Spinal cord (tissue), 10 donors: ENCODE measurements around the gene WWTR1. TPM values are rescaled to one million over a fixed set of nuclear protein-coding genes. Genes with fewer than 3 reads are reported as not detected.
A peak's percentile ranks its signal among the peaks of the same experiment; 100 is the strongest.

Source experiments
- DNase-seq, 6 donors: peaks; one replicate each; pipeline versions ENCODE4 v3.0.0 to v3.0.0-alpha.2; 2013 to 2015; ENCODE audit warnings: low spot score in 6 of 6, low read depth in 4 of 6
- H3K27ac ChIP-seq: one replicate; pipeline ENCODE4 v1.5.1; 2013; ENCODE audit warnings: low read depth, low read length, control low read depth
- H3K27me3 ChIP-seq: one replicate; pipeline ENCODE4 v1.6.1; 2013; ENCODE audit warnings: low read length; ENCODE audit not compliant: control insufficient read depth, insufficient read depth
- H3K36me3 ChIP-seq: one replicate; pipeline ENCODE4 v1.6.1; 2013; ENCODE audit warnings: low read length; ENCODE audit not compliant: control insufficient read depth, insufficient read depth
- H3K4me1 ChIP-seq: one replicate; pipeline ENCODE4 v1.6.1; 2013; ENCODE audit warnings: low read length; ENCODE audit not compliant: control insufficient read depth, insufficient read depth
- H3K4me3 ChIP-seq: one replicate; pipeline ENCODE4 v1.5.1; 2013; ENCODE audit warnings: low read depth, low read length, control low read depth
- H3K9me3 ChIP-seq: one replicate; pipeline ENCODE4 v1.6.1; 2013; ENCODE audit warnings: low read length; ENCODE audit not compliant: control insufficient read depth, insufficient read depth
- WGBS: methylation state at CpG from one replicate; pipeline ENCODE4 v1.1.5; 2013; ENCODE audit warnings: missing lambda C conversion rate; ENCODE audit not compliant: insufficient coverage; 5-methylcytosine and 5-hydroxymethylcytosine counted together
- polyA plus RNA-seq, 2 donors: library from polyadenylated mRNA; unstranded; fragments of 120-200 nt; gene quantifications; one replicate each; pipeline ENCODE4 v1.2.1, GENCODE V29; 2013; ENCODE audit not compliant: insufficient read length in 2 of 2
- total RNA-seq, 2 donors: library from RNA; depleted of rRNA in 1 of 2; stranded (reverse); fragments of 120-200 nt in 1 of 2; fragments of >200 nt in 1 of 2; gene quantifications; one replicate each; pipeline versions ENCODE4 v1.2.3 to v1.2.4, GENCODE V29; 2013 to 2014
- donor health status: healthy.

Gene WWTR1
- total and polyA plus RNA-seq, 4 donors = 41.7 to 58.8 (median 44.1) TPM

DNA sequence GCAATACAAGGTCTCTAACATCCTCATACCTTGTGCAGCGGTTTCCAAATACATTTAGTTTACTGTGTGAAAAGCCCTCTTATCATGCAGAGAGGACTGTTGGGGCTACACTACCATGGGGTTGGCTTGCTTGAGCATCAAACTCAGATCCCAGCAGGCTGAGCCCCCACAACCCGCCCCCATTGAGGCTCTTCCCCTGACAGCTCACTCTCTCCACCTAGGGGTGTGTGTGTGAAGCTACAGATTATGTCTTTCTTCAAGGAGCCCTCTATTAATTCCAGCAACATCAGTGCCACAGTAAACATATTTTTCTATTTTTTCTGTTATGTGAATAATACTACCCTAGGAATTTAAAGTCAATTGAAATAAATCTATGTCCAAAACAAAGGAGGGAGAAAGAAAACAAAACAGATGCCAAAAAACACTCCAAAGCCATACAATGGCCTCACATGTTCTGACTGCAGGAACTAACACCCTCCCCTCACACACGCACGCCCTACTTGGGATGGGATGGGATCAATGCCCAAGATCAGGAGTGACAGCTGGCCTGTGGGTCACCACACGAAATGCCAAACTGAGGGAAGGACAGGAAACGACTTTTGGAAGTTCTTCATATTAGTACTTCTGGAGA lies 168.7 kb downstream of the WWTR1 start:
- Histone ChIP-seq H3K27me3 (no peaks in the 10 kb centered on the region), H3K27ac (no peak overlapping the region), H3K4me1 (no peaks in the 10 kb centered on the region), H3K36me3 (no peaks in the 10 kb centered on the region), H3K4me3 (no peak overlapping the region), H3K9me3 (no peaks in the 10 kb centered on the region)
- DNase-seq = no peak
- WGBS = 44% methylated on average over 3 of the region's 6 CpGs

DNA sequence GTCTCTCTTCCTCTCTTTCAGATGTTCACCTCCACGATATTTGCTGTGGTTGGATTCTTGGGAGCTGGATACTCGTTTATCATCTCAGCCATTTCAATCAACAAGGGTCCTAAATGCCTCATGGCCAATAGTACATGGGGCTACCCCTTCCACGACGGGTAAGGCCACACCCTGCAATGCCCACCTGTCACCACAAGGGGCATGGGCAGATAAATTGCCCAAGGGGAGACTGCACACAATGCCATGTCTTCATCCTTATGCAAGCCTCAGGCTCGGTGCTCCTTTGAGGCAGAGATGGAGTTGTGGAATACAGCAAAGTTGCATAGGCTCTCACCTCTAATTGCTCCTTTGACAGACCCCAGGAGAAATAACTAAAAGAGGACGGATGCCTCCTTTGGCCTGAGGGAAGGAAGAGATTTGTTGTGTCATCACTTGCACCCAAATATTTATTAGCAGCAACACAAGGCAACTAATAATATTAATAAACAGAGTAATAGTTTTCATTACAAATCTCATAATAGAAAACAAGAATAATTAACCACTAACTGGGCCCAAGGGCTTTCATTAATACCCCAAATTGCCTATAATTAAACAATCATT lies 170.1 kb downstream of the WWTR1 start:
- Histone ChIP-seq H3K36me3 (no peaks in the 10 kb centered on the region), H3K9me3 (no peaks in the 10 kb centered on the region), H3K4me3 (no peak overlapping the region), H3K27me3 (no peaks in the 10 kb centered on the region), H3K27ac (no peak overlapping the region), H3K4me1 (no peaks in the 10 kb centered on the region)
- peak in 1 of 6 donors; percentile 51 for DNase-seq
- 40% methylated on average over 2 of the region's 6 CpGs for WGBS

DNA sequence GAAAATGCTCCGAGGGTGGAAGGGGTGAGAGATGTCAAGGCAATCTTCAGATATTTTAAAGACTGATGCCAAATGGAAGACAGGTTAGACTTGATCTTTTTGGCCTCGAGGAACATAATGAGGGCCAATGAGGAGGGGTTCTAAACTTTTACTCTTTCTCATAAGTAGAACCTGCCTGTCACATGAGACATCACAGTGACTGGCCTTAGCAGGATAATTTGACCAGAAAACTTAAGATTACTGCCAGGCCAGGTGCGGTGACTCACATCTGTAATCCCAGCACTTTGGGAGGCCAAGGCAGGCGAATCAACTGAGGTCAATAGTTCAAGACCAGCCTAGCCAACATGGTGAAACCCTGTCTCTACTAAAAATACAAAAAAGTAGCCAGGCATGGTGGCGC lies 171.1 kb downstream of the WWTR1 start:
- Histone ChIP-seq H3K9me3 (no peaks in the 10 kb centered on the region), H3K27me3 (no peaks in the 10 kb centered on the region), H3K27ac (no peak overlapping the region), H3K36me3 (no peaks in the 10 kb centered on the region), H3K4me3 (no peak overlapping the region), H3K4me1 (no peaks in the 10 kb centered on the region)
- no peak for DNase-seq
- 91% methylated on average over 3 of the region's 5 CpGs for WGBS

DNA sequence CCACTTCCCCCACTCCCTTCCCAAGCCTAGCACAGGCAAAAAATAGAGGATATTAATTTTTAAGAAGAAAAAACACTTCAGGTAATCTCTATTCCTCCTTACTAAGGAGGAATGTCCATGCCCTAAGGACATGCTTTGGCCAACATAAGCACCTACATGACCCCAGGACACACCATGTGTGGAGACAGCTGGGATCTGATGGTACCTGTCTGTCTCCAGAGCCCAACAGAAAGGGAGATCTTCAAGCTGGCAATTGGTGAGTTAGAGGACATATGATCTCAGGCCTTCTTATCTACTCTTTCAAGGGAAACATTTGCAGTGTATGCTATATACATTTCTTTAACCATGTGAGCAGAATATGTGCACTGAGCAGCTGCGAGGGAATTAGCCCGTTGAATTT lies 176.3 kb downstream of the WWTR1 start:
- no peak overlapping the region for H3K4me3 ChIP-seq
- no CpG with 5 or more reads among the region's 2 CpGs for WGBS
- DNase-seq = no peak
- no peaks in the 10 kb centered on the region for H3K27me3 ChIP-seq
- no peaks in the 10 kb centered on the region for H3K9me3 ChIP-seq
- no peaks in the 10 kb centered on the region for H3K36me3 ChIP-seq
- H3K4me1 ChIP-seq = peaks cover 3% of the 10 kb centered on the region
- H3K27ac ChIP-seq = no peak overlapping the region

DNA sequence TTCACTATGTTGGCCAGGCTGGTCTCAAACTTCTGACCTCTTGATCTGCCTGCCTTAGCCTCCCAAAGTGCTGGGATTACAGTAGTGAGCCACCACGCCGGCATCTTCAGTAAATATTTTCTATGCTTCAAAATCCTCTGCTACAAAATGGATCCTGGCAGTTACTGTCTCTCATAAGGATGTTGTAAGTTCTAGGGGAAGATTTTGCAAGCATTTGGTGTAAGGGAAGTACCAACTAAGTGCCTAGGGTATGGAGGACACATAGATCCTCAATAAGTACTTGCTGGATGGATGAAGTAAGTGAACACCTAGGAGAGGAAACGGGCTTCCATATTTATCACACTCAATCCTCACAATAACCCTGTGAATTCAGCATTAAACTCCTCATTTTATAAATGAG lies 176.8 kb downstream of the WWTR1 start:
- WGBS = no CpG with 5 or more reads among the region's 3 CpGs

DNA sequence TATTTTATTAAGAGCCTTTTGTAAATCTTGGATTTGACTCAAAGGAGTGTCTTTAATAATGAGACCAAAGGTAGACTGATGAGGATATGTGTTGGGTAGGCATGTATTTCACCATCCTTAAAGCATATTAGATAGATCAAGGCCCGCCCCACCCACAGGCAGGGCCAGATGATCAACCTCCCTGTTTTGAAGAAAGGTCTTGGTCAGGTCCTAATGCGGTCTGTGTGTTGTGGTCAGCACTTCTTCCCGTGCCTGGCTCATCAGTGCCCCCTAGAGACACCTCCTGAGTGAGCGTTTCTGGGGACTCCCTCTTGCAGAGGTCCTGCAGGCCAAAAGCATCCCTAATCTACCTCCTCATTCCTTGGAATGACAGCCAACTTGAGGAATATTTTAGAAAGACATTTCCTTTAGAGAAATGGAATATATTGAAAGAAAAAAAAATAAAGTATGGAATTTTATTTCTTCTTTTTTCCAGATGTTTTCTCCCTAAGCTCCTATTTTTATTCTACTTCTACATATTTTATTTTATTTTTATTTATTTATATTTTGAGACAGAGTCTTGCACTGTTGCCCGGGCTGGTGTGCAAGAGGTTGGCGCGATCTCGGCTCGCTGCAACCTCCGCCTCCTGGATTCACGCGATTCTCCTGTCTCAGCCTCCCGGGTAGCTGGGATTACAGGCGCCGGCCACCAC lies 177.4 kb downstream of the WWTR1 start:
- WGBS = 81% methylated on average over 13 of the region's 15 CpGs
- H3K27ac ChIP-seq = peak overlapping the region; percentile 19

More for the DNA sequence above, 176.8 kb downstream of the WWTR1 start:
- Histone ChIP-seq H3K4me3 (no peak overlapping the region), H3K27ac (no peak overlapping the region), H3K36me3 (no peaks in the 10 kb centered on the region), H3K27me3 (no peaks in the 10 kb centered on the region), H3K4me1 (peaks cover 3% of the 10 kb centered on the region), H3K9me3 (no peaks in the 10 kb centered on the region)
- DNase-seq = no peak

DNA sequence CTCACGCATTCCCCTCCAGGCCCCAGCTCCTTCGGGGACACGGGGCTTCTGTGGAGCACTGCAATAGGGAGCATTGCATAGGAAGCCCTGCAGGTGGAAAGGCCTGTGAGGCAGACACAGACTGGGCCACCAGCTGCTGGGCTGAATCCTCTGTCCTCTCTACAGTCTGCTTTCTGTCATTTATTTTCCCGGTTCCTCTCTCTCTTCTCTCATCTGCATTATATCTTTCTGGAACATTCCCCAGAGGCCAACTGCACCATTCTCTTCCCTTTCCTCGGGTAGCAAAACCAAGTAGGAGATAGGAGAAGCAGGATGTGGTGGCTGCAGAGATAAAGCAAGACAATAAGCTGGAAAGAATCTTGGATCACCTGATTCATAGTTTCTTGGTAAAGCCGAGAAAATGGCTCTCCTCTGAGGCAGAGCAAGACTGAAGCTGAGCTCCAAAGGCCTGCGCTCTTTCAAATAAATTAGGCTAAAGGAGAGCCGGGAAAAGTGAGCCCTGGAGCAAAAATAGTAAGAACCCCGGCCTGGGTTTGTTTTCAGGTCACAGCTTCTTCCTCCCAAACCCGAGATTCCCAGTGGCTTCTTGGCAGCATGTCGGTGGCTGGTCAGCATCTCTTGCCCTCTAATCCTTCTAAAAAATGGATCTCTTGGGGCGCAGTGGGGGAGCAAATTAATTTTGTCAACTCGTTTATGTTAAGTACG lies 178.1 kb downstream of the WWTR1 start:
- Histone ChIP-seq H3K27me3 (no peaks in the 10 kb centered on the region), H3K36me3 (no peaks in the 10 kb centered on the region), H3K9me3 (no peaks in the 10 kb centered on the region), H3K4me1 (peaks cover 3% of the 10 kb centered on the region), H3K27ac (peak overlapping the region; percentile 19), H3K4me3 (no peak overlapping the region)
- 81% methylated on average over 9 of the region's 14 CpGs for WGBS
- DNase-seq = peak in 1 of 6 donors; percentile 20

More for the DNA sequence above, 177.4 kb downstream of the WWTR1 start:
- Histone ChIP-seq H3K4me3 (no peak overlapping the region), H3K4me1 (peaks cover 3% of the 10 kb centered on the region), H3K27me3 (no peaks in the 10 kb centered on the region), H3K36me3 (no peaks in the 10 kb centered on the region), H3K9me3 (no peaks in the 10 kb centered on the region)
- peak in 3 of 6 donors; percentile 30 to 77 (median 45) for DNase-seq

DNA sequence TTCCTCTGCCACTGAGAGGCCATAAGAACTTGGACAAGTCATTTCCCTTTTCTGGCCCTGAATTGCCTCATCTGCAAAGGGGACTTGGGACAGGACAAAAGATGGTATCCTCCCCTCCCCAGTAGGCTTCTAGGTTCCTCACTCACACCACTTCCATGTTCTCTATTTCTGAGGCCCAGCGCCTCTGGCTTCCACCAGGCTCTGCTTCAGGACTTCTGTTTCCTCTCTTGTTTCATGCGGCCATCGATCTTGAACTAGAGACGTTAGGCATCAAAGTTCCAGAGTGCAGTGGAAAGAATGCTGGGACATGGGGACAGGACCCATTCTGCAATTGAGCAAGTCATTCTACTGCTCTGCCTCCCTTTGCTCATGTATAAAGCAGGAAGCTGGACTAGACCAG lies 181.6 kb downstream of the WWTR1 start:
- peaks cover 6% of the 10 kb centered on the region for H3K4me1 ChIP-seq
- H3K27ac ChIP-seq = no peak overlapping the region
- no peaks in the 10 kb centered on the region for H3K36me3 ChIP-seq
- DNase-seq = no peak
- H3K4me3 ChIP-seq = no peak overlapping the region
- H3K9me3 ChIP-seq = no peaks in the 10 kb centered on the region
- 92% methylated on average over 4 of the region's 4 CpGs for WGBS
- H3K27me3 ChIP-seq = no peaks in the 10 kb centered on the region

DNA sequence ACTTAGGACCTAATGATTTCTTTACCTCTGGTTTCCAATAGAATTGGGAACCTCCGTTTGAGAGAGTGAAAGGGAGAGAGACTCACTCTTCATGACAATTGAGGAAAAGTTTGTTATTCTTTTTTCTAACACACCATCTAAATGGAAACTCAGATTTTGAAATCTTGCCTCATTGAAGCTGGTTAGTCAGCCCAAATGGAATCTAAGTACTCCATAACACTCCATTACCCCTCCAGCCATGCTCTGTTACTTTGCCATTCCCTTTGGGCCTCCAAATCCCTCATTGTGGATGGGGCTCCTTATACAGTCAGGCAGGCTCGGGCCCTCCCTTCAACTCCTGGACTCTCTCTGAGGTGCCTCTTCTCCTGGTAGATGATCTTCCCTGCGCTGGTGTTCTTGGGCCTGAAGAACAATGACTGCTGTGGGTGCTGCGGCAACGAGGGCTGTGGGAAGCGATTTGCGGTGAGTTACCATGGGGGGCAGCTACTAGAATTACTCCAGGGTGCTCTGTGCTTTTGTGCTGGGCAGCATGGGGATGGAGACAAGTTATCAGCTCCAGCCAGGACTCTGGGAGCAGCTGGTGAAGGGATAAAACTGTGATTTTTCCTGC lies 182.3 kb downstream of the WWTR1 start:
- Histone ChIP-seq H3K36me3 (no peaks in the 10 kb centered on the region), H3K4me3 (no peak overlapping the region), H3K4me1 (peaks cover 6% of the 10 kb centered on the region), H3K27me3 (no peaks in the 10 kb centered on the region), H3K9me3 (no peaks in the 10 kb centered on the region), H3K27ac (no peak overlapping the region)
- DNase-seq = no peak
- 97% methylated on average over 6 of the region's 7 CpGs for WGBS
